Ishikawa (cell line): ENCODE data around the gene C1orf21.

Source experiments
- CREB1 ChIP-seq: IDR thresholded peaks from 2 replicates; pipeline ENCODE4 v1.6.1; 2012; ENCODE audit warnings: low read depth
- EP300 ChIP-seq: IDR thresholded peaks from 2 replicates; pipeline ENCODE4 v1.6.1; 2012; ENCODE audit warnings: borderline replicate concordance
- NFIC ChIP-seq: IDR thresholded peaks from 2 replicates; pipeline ENCODE4 v1.6.1; 2012
- RAD21 ChIP-seq: IDR thresholded peaks from 2 replicates; pipeline ENCODE4 v1.6.1; 2012; ENCODE audit warnings: low read depth
- TAF1 ChIP-seq: IDR thresholded peaks from 2 replicates; pipeline ENCODE4 v1.6.1; 2012; ENCODE audit warnings: low read depth, mild to moderate bottlenecking
- TCF12 ChIP-seq: IDR thresholded peaks from 2 replicates; pipeline ENCODE4 v1.6.1; 2012; ENCODE audit warnings: low read depth
- YY1 ChIP-seq: IDR thresholded peaks from 2 replicates; pipeline ENCODE4 v1.6.1; 2012; ENCODE audit warnings: low read depth
- TF ChIP-seq, protein P1 (sequence below): IDR thresholded peaks from 2 replicates; pipeline ENCODE4 v1.6.1; 2012

DNA sequence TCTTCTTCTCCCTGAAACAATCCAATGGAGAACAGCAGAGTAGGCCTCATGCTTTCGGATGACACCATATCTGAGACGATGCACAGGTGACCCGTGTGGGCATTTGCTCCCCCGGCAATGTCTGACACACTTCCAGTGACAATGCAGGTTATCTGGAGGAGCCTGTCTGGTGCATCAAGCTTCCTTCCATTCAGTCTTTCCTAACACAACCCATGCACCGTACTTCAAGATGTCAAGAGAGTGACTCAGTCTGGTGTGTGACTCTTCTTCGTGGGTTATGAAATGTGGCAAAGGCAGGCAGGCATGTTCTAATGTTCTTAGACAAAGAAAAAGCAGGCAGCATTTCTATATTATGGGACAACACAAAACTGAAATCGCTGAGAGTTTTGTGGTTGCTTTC, 208.8 kb downstream of the C1orf21 start:
- TF ChIP-seq EP300 (no peak), TCF12 (no peak), CREB1 (no peak), TAF1 (no peak), RAD21 (no peak), NFIC (no peak), YY1 (no peak)
- TF ChIP-seq, protein P1, sequence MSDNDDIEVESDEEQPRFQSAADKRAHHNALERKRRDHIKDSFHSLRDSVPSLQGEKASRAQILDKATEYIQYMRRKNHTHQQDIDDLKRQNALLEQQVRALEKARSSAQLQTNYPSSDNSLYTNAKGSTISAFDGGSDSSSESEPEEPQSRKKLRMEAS: no peak
